Ishikawa (cell line): ENCODE results near the gene DCAF10.

Experiments
- CEBPB ChIP-seq: IDR thresholded peaks from 2 replicates; pipeline ENCODE4 v1.6.1; 2012
- CREB1 ChIP-seq: IDR thresholded peaks from 2 replicates; pipeline ENCODE4 v1.6.1; 2012; ENCODE audit warnings: low read depth
- EGR1 ChIP-seq: IDR thresholded peaks from 2 replicates; pipeline ENCODE4 v1.6.1; 2012
- EP300 ChIP-seq: IDR thresholded peaks from 2 replicates; pipeline ENCODE4 v1.6.1; 2012; ENCODE audit warnings: borderline replicate concordance
- FOXM1 ChIP-seq: IDR thresholded peaks from 2 replicates; pipeline ENCODE4 v1.6.1; 2012; ENCODE audit warnings: low read depth, borderline replicate concordance
- NFIC ChIP-seq: IDR thresholded peaks from 2 replicates; pipeline ENCODE4 v1.6.1; 2012
- RAD21 ChIP-seq: IDR thresholded peaks from 2 replicates; pipeline ENCODE4 v1.6.1; 2012; ENCODE audit warnings: low read depth
- TAF1 ChIP-seq: IDR thresholded peaks from 2 replicates; pipeline ENCODE4 v1.6.1; 2012; ENCODE audit warnings: low read depth, mild to moderate bottlenecking
- TCF12 ChIP-seq: IDR thresholded peaks from 2 replicates; pipeline ENCODE4 v1.6.1; 2012; ENCODE audit warnings: low read depth
- TEAD4 ChIP-seq: IDR thresholded peaks from 2 replicates; pipeline ENCODE4 v1.6.1; 2012
- YY1 ChIP-seq: IDR thresholded peaks from 2 replicates; pipeline ENCODE4 v1.6.1; 2012; ENCODE audit warnings: low read depth
- ZBTB7A ChIP-seq: IDR thresholded peaks from 2 replicates; pipeline ENCODE4 v1.6.1; 2012; ENCODE audit warnings: low read depth
- TF ChIP-seq, protein P1 (sequence below): IDR thresholded peaks from 2 replicates; pipeline ENCODE4 v1.6.1; 2012; ENCODE audit warnings: low read depth, mild to moderate bottlenecking
- TF ChIP-seq, protein P2 (sequence below): IDR thresholded peaks from 2 replicates; pipeline ENCODE4 v1.6.1; 2012
- TF ChIP-seq, protein P3 (sequence below): IDR thresholded peaks from 2 replicates; pipeline ENCODE4 v1.6.1; 2012

DCAF10 gene

GRCh38 chr9:37903647-37904444 is 103.2 kb downstream of the DCAF10 start, which contains the start of gene SLC25A51:
Gene SLC25A51, minus strand, starts transcription at chr9:37904127. Its CDS starts 15,577 bp downstream, at chr9:37888550.
- TF ChIP-seq EGR1 (no peak), YY1 (peak; percentile 88), RAD21 (peak; percentile 58; the same call in 1 of the 2 replicates), FOXM1 (peak; percentile 11; the same call in 1 of the 2 replicates), TAF1 (peak; percentile 62), TCF12 (peak; percentile 23), EP300 (peak; percentile 35; the same call in 1 of the 2 replicates), TEAD4 (no peak), CEBPB (no peak), ZBTB7A (no peak), NFIC (no peak; the same call in 1 of the 2 replicates), CREB1 (no peak)
- TF ChIP-seq, protein P1, sequence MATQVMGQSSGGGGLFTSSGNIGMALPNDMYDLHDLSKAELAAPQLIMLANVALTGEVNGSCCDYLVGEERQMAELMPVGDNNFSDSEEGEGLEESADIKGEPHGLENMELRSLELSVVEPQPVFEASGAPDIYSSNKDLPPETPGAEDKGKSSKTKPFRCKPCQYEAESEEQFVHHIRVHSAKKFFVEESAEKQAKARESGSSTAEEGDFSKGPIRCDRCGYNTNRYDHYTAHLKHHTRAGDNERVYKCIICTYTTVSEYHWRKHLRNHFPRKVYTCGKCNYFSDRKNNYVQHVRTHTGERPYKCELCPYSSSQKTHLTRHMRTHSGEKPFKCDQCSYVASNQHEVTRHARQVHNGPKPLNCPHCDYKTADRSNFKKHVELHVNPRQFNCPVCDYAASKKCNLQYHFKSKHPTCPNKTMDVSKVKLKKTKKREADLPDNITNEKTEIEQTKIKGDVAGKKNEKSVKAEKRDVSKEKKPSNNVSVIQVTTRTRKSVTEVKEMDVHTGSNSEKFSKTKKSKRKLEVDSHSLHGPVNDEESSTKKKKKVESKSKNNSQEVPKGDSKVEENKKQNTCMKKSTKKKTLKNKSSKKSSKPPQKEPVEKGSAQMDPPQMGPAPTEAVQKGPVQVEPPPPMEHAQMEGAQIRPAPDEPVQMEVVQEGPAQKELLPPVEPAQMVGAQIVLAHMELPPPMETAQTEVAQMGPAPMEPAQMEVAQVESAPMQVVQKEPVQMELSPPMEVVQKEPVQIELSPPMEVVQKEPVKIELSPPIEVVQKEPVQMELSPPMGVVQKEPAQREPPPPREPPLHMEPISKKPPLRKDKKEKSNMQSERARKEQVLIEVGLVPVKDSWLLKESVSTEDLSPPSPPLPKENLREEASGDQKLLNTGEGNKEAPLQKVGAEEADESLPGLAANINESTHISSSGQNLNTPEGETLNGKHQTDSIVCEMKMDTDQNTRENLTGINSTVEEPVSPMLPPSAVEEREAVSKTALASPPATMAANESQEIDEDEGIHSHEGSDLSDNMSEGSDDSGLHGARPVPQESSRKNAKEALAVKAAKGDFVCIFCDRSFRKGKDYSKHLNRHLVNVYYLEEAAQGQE = no peak
- TF ChIP-seq, protein P2, sequence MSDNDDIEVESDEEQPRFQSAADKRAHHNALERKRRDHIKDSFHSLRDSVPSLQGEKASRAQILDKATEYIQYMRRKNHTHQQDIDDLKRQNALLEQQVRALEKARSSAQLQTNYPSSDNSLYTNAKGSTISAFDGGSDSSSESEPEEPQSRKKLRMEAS = peak; percentile 91
- TF ChIP-seq, protein P3, sequence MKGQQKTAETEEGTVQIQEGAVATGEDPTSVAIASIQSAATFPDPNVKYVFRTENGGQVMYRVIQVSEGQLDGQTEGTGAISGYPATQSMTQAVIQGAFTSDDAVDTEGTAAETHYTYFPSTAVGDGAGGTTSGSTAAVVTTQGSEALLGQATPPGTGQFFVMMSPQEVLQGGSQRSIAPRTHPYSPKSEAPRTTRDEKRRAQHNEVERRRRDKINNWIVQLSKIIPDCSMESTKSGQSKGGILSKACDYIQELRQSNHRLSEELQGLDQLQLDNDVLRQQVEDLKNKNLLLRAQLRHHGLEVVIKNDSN = peak; percentile 99

DNA sequence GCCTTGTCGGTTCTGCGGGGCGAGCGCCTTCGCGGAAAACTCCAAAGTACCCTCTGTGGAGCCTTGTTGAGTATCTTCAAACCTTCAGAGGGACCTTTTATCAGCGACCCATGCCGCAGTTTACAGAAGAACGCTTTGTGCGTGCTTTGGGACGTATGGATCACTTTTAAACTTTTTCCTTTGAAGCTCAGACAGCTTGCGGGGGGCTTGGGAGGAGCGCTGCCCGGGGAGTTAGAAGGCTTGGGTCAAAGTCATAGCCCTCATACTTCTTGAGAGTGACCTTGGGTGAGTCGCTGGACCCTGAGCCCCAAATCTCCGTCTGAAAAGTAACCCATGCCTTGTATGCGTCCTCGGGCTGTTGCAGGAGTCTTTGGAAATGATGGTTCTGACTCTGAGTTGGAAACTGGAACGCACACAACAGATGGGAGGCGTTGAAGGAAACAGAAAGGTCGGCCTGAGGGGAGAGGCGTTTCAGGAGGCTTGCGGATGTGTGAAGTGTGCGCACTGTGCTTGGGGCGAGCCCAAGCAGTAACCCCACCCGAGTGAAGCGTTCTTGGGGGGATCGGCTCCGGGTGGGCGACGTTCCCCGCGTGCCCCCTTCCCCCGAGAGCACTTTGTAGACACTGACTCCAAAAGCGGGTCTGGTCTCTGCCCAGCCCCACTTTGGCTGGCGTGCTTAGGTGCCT is 104.0 kb downstream of the DCAF10 start:
- TF ChIP-seq CEBPB (no peak), TAF1 (no peak), EGR1 (no peak), CREB1 (no peak), ZBTB7A (no peak), EP300 (no peak), FOXM1 (no peak), TEAD4 (no peak), TCF12 (no peak), RAD21 (no peak; the same call in 1 of the 2 replicates)
- TF ChIP-seq, protein P1 = no peak
- TF ChIP-seq, protein P2 = no peak
- TF ChIP-seq, protein P3 = no peak

GRCh38 chr9:37905131-37905505 is 104.5 kb downstream of the DCAF10 start:
- TF ChIP-seq TCF12 = no peak
- TF ChIP-seq, protein P2 = no peak
- no peak for TF ChIP-seq EP300
- TF ChIP-seq, protein P3 = no peak
- no peak for TF ChIP-seq NFIC
- TF ChIP-seq RAD21 = no peak
- TF ChIP-seq FOXM1 = no peak

- TF ChIP-seq YY1 = no peak
- no peak for TF ChIP-seq ZBTB7A
- TF ChIP-seq NFIC = no peak
- TF ChIP-seq, protein P3 = no peak
- no peak for TF ChIP-seq FOXM1
- TF ChIP-seq, protein P2 = no peak
- no peak for TF ChIP-seq TEAD4
- TF ChIP-seq EGR1 = no peak
- no peak for TF ChIP-seq TCF12
- no peak for TF ChIP-seq EP300
- TF ChIP-seq, protein P1 = no peak
- no peak for TF ChIP-seq CEBPB
Measured at GRCh38 chr9:37905776-37906175, 105.2 kb downstream of the DCAF10 start.
